ENCODE results near the gene TMOD1.

DNA sequence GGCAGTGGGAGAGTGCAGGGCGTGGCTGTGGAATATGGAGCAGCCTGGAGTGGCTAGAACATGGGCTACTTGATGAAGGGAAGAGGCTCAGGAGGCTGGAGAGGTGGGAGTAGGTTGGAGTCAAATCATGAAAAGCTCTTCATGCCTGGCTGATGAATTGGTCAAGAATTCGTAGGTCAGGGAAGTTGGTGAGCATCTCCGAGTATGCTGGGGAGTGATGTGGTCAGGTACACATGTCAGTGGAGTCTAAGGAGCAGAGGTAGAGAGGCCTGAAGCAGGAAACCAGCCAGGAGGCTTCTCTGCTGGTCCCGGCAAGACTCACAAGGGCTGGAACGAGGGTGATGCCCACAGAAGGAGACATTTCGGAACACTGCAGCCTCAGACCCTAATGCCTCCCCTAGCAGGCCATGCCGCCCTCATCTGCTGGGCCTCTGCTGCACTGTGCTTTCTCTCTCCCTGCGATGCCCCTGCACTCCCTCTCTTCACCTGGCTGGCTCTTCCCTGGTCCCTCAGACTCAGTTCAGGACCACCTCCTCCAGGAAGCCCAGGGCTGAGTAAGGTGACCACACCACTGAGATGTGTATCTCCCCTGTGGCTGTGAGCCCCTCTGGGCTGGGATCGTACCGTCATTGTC is 33.6 kb downstream of the TMOD1 start:
- TF ChIP-seq, protein P1, sequence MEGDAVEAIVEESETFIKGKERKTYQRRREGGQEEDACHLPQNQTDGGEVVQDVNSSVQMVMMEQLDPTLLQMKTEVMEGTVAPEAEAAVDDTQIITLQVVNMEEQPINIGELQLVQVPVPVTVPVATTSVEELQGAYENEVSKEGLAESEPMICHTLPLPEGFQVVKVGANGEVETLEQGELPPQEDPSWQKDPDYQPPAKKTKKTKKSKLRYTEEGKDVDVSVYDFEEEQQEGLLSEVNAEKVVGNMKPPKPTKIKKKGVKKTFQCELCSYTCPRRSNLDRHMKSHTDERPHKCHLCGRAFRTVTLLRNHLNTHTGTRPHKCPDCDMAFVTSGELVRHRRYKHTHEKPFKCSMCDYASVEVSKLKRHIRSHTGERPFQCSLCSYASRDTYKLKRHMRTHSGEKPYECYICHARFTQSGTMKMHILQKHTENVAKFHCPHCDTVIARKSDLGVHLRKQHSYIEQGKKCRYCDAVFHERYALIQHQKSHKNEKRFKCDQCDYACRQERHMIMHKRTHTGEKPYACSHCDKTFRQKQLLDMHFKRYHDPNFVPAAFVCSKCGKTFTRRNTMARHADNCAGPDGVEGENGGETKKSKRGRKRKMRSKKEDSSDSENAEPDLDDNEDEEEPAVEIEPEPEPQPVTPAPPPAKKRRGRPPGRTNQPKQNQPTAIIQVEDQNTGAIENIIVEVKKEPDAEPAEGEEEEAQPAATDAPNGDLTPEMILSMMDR (IDR thresholded peaks at IDR 0.05): no peak
- TF ChIP-seq POLR2A (IDR thresholded peaks at IDR 0.05): no peak
- no peak for TF ChIP-seq EP300 (IDR thresholded peaks at IDR 0.05)
